K562 (cell line): ENCODE measurements around the gene ZDHHC14. TPM values are rescaled to one million over a fixed set of nuclear protein-coding genes. Genes with fewer than 3 reads are reported as not detected.

Experiments used
- CHD7 ChIP-seq: fragments of 200-600 bp; sonication (generic); IDR thresholded peaks from one replicate; pipeline ENCODE4 v1.6.1; 2012; ENCODE audit warnings: mild to moderate bottlenecking, low read depth, low read length, inconsistent platforms
- MGA ChIP-seq: fragments of 450-650 bp; IDR thresholded peaks from 2 replicates; pipeline ENCODE4 v1.6.1; 2016; ENCODE audit warnings: mild to moderate bottlenecking, moderate library complexity
- polyA plus RNA-seq, 8 experiments: library from polyadenylated mRNA; depleted of rRNA in 4 of 8; stranded (reverse) in 5 of 8; unstranded in 3 of 8; fragments of >200 nt; fragmentation: Nextera tagmentation in 2 of 8; fragmentation: Illumina TruSeq in 1 of 8; extraction: Ambion mirVana in 2 of 8; extraction: Trizol in 1 of 8; gene quantifications; 2 replicates each; pipeline versions ENCODE4 v1.2.1 to v1.2.3, GENCODE V29; 2011 to 2014; ENCODE audit warnings: inconsistent platforms in 1 of 8, missing spikeins in 1 of 8
- total RNA-seq, 7 experiments: library from RNA; depleted of rRNA in 6 of 7; stranded (reverse); fragments of >200 nt in 6 of 7; fragmentation: Illumina TruSeq in 2 of 7; extraction: Trizol in 2 of 7; gene quantifications; 2 replicates each; pipeline versions ENCODE4 v1.2.1 to v1.2.3, GENCODE V29; 2011 to 2021; ENCODE audit warnings: low replicate concordance in 1 of 7

ZDHHC14 gene
- total and polyA plus RNA-seq, 9 of the 15 experiments (the other 6 are each of a cell fraction or from before 2014, with no cell fraction given), result 0.92 to 23.1 (median 13.8) TPM

DNA sequence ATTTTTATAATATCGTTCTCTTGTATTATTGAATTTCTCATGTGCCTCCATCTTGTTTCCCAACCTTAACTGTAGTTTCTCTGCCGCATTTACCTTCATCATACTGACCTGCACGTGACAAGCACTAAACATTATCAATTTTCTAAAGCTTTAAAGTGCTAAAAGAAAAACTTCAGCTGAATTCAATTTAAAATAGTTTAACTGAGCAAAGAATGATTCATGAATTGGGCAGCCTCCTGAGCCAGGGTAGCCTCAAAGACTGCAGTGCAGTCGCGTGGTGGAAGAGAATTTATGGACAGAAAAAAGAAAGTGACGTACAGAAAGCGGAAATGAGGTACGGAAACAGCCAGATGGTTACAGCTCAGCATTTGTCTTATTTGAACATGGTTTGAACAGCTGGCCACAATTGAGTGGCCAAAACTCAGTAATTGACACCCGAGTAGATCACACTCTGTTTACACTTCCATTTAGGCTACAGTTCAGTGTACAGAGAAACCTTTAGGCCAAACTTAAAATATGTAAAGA is 4.2 kb upstream of the ZDHHC14 start (continued):
- peak; percentile 49; the same call in 1 of the 2 replicates for TF ChIP-seq MGA
- TF ChIP-seq CHD7, result no peak
